Measurements from ENCODE around the gene ZBTB7A.

DNA sequence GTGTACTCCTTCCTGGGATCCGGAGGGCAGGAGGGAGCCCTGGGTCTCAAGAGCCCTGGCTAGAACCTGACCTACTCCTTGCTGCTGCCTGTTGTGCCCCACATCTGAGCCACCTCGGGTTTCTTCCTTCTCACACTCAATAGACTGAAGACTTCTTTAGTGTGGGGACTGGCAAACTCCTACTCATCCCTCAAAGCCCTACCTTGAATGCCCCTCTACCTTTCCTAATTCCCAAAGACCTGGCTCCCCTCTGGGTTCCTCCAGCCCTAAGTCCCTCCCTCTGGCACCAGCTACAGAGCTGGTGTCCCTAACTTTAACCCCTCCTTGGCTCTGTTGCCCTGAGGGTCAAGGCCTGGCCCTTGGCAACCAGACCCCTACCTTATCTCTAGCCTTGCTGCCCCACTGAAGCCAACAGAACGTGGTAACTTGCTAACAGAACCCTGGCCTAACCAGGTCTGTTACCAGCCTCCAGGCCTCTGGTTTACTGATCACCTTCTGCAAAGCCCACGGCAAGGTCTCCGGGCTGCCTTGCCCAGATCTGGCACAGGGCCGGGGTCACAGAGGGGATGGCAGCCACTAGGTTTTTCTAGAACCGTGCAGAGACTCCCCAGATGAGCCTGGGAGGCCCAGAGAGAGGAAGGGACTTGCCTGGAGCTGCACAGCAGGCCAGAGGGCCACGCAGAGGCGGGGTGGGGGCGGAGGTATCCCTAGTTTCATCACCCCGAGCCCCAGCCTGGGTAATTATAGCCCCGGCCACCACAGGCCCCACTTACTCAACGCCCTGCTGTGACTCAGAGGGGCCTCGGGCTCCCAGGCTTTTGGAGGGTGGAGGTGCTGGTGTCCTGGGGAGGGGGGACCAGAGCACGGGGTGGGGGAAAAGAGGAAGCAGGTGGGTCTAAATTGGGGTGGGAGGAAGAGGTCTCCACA is 15.3 kb downstream of the ZBTB7A start:
- TF ChIP-seq POLR2A (IDR thresholded peaks at IDR 0.05) = no peak
- TF ChIP-seq, protein P1, sequence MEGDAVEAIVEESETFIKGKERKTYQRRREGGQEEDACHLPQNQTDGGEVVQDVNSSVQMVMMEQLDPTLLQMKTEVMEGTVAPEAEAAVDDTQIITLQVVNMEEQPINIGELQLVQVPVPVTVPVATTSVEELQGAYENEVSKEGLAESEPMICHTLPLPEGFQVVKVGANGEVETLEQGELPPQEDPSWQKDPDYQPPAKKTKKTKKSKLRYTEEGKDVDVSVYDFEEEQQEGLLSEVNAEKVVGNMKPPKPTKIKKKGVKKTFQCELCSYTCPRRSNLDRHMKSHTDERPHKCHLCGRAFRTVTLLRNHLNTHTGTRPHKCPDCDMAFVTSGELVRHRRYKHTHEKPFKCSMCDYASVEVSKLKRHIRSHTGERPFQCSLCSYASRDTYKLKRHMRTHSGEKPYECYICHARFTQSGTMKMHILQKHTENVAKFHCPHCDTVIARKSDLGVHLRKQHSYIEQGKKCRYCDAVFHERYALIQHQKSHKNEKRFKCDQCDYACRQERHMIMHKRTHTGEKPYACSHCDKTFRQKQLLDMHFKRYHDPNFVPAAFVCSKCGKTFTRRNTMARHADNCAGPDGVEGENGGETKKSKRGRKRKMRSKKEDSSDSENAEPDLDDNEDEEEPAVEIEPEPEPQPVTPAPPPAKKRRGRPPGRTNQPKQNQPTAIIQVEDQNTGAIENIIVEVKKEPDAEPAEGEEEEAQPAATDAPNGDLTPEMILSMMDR (IDR thresholded peaks at IDR 0.05) = no peak
